ENCODE measurements around the gene EME1. TPM values are rescaled to one million over a fixed set of nuclear protein-coding genes. Genes with fewer than 3 reads are reported as not detected.
"Not testable (repeated sequence)": the region's sequence is repeated elsewhere in the genome, so short reads cannot be mapped to it uniquely, and the experiment has no call there.

The EME1 gene
- total and polyA plus RNA-seq, 2 of the 13 experiments (the other 11 are each of a cell fraction or from before 2014, with no cell fraction given) = 20.7 to 24.6 TPM

DNA sequence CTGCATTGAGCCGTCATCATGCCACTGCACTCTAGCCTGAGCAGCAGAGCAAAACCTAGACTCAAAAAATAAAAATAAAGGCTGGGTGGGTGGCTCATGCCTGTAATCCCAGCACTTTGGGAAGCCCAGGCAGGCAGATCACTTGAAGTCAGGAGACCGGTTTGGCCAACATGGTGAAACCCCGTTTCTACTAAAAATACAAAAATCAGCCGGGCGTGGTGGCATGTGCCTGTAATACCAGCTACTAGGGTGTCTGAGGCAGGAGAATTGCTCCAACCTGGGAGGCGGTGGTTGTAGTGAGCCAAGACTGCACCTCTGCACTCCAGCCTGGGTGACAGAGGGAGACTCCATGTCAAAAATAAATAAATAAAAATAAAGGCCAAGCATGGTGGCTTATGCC is 55.1 kb downstream of the EME1 start:
- H3K27me3 ChIP-seq (ENCODE audit: control insufficient read depth in 1 of 2, insufficient read depth in 2 of 2, low read length in 2 of 2); BruUV-seq (replicated peaks); H3K9me3 ChIP-seq (ENCODE audit: low read length); H4K20me1 ChIP-seq (ENCODE audit: insufficient read depth, low read length); DNase-seq (ENCODE audit: low spot score); intact Hi-C loops (cut with micrococcal nuclease; ENCODE audit: unreplicated experiment); in situ Hi-C loops (cut with HindIII; ENCODE audit: extremely low pct_ligation_motif_present, low pct_unique_long_range_greater_than_20kb); ATAC-seq; H3K36me3 ChIP-seq (replicated peaks in 1 of 2; ENCODE audit: control insufficient read depth in 1 of 2, insufficient read depth in 2 of 2, low read length in 2 of 2); FAIRE-seq; H2AFZ ChIP-seq (ENCODE audit: low read length): not testable (repeated sequence)
- TF ChIP-seq ZNF678 (CRISPR knock-in tag; IDR thresholded peaks at IDR 0.05) = 0 out of 2 replicates have a peak, but pooled peaks have one; percentile 1
- 0 out of 2 replicates have a peak, but pooled peaks have one; percentile 3 for TF ChIP-seq CCDC6 (CRISPR knock-in tag; IDR thresholded peaks at IDR 0.05)
- TF ChIP-seq PAWR (CRISPR knock-in tag; IDR thresholded peaks at IDR 0.05; ENCODE audit: borderline replicate concordance) = 0 out of 2 replicates have a peak, but pooled peaks have one; percentile 27
- peak; percentile 18; the same call in 1 of the 2 replicates for TF ChIP-seq ZMAT3 (CRISPR knock-in tag; conservative IDR thresholded peaks at IDR 0.05)
- TF ChIP-seq, protein P1, sequence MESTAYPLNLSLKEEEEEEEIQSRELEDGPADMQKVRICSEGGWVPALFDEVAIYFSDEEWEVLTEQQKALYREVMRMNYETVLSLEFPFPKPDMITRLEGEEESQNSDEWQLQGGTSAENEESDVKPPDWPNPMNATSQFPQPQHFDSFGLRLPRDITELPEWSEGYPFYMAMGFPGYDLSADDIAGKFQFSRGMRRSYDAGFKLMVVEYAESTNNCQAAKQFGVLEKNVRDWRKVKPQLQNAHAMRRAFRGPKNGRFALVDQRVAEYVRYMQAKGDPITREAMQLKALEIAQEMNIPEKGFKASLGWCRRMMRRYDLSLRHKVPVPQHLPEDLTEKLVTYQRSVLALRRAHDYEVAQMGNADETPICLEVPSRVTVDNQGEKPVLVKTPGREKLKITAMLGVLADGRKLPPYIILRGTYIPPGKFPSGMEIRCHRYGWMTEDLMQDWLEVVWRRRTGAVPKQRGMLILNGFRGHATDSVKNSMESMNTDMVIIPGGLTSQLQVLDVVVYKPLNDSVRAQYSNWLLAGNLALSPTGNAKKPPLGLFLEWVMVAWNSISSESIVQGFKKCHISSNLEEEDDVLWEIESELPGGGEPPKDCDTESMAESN (CRISPR knock-in tag; conservative IDR thresholded peaks at IDR 0.05) = 0 out of 2 replicates have a peak, but pooled peaks have one; percentile 17
- TF ChIP-seq RXRA (CRISPR knock-in tag; IDR thresholded peaks at IDR 0.05) = 0 out of 2 replicates have a peak, but pooled peaks have one; percentile 15
- TF ChIP-seq ZNF34 (CRISPR knock-in tag; IDR thresholded peaks at IDR 0.05; ENCODE audit: borderline replicate concordance) = 0 out of 2 replicates have a peak, but pooled peaks have one; percentile 6
- peak overlapping the region; percentile 84 for H3K9ac ChIP-seq (ENCODE audit: insufficient read depth, low read depth, low read length)
- WGBS (ENCODE audit: low lambda C conversion rate) = 63% methylated on average over 6 of the region's 6 CpGs
- POLR2A ChIA-PET = interaction anchor here (1.4 to 5.6 kb wide), 5 partner anchors 13 to 114 kb away, joined by 3 to 99 read pairs (median 19); partner anchors contain the start of gene LRRC59
- CTCF ChIA-PET (ENCODE audit: low intra/inter-chr PET ratio, low total read pairs) = interaction anchor here (0.8 to 4.1 kb wide), 3 partner anchors 30 to 50 kb away, joined by 3 to 20 read pairs (median 6); partner anchors contain the start of genes LRRC59 and RSAD1
- H3K4me1 ChIP-seq (ENCODE audit: insufficient read depth, low read length) = peaks cover 89% of the 10 kb centered on the region
- peak overlapping the region; percentile 74 to 91 (median 90) for H3K4me3 ChIP-seq (replicated peaks in 1 of 3; ENCODE audit: insufficient read depth in 1 of 3, low read depth in 2 of 3, low read length in 3 of 3)
- H3K79me2 ChIP-seq (ENCODE audit: insufficient read depth, low read length) = peaks cover 38% of the 10 kb centered on the region
- H3K4me2 ChIP-seq (ENCODE audit: low read depth, low read length) = peak overlapping the region; percentile 99
- peak overlapping the region; percentile 83 for H3K27ac ChIP-seq (ENCODE audit: extremely low read length, insufficient read depth, low read length)
